22Rv1 (cell line): ENCODE data around the gene P2RX3.

Experiments used
- ZFX ChIP-seq: fragments of 450-650 bp; IDR thresholded peaks from 2 replicates; pipeline ENCODE4 v1.6.1; 2017; ENCODE audit warnings: antibody characterized with exemption, borderline replicate concordance
- TF ChIP-seq, protein P1 (sequence below): fragments of 450-650 bp; IDR thresholded peaks from 2 replicates; pipeline ENCODE4 v1.5.1; 2017; ENCODE audit warnings: mild to moderate bottlenecking

GRCh38 chr11:57358543-57358961 is 20.4 kb downstream of the P2RX3 start:
- TF ChIP-seq, protein P1, sequence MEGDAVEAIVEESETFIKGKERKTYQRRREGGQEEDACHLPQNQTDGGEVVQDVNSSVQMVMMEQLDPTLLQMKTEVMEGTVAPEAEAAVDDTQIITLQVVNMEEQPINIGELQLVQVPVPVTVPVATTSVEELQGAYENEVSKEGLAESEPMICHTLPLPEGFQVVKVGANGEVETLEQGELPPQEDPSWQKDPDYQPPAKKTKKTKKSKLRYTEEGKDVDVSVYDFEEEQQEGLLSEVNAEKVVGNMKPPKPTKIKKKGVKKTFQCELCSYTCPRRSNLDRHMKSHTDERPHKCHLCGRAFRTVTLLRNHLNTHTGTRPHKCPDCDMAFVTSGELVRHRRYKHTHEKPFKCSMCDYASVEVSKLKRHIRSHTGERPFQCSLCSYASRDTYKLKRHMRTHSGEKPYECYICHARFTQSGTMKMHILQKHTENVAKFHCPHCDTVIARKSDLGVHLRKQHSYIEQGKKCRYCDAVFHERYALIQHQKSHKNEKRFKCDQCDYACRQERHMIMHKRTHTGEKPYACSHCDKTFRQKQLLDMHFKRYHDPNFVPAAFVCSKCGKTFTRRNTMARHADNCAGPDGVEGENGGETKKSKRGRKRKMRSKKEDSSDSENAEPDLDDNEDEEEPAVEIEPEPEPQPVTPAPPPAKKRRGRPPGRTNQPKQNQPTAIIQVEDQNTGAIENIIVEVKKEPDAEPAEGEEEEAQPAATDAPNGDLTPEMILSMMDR: no peak
- no peak for TF ChIP-seq ZFX
